UCSD-AML1 (cell line): ENCODE results near the gene GDF15.
"Not testable (repeated sequence)": the region's sequence is repeated elsewhere in the genome, so short reads cannot be mapped to it uniquely, and the experiment has no call there.

Experiments
- DNase-seq: peaks from one replicate; lab custom pipeline; 2025; ENCODE audit not compliant: unreplicated experiment; lab: John Stamatoyannopoulos, UW

The GDF15 gene

GRCh38 chr19:18363787-18364186, 22.2 kb upstream of the GDF15 start:
- no peak for DNase-seq

- not testable (repeated sequence) for DNase-seq
Measured at GRCh38 chr19:18364277-18364825, 21.6 kb upstream of the GDF15 start.

- peak; percentile 53 for DNase-seq
Measured at GRCh38 chr19:18364826-18365528, 21.0 kb upstream of the GDF15 start.

- DNase-seq = no peak
Measured at GRCh38 chr19:18366021-18366435, 19.9 kb upstream of the GDF15 start.

- no peak for DNase-seq
Measured at GRCh38 chr19:18368504-18369222, 17.3 kb upstream of the GDF15 start.

- DNase-seq = no peak
Measured at GRCh38 chr19:18373407-18373891, 12.5 kb upstream of the GDF15 start.

GRCh38 chr19:18373892-18374629, 11.9 kb upstream of the GDF15 start:
- peak; percentile 95 for DNase-seq

- no peak for DNase-seq
Measured at GRCh38 chr19:18377026-18377425, 8.9 kb upstream of the GDF15 start.

- no peak for DNase-seq
Measured at GRCh38 chr19:18379803-18380747, 5.9 kb upstream of the GDF15 start.

GRCh38 chr19:18380843-18381242, 5.1 kb upstream of the GDF15 start:
- no peak for DNase-seq

GRCh38 chr19:18383622-18384021, 2.3 kb upstream of the GDF15 start:
- DNase-seq = not testable (repeated sequence)

- no peak for DNase-seq
Measured at GRCh38 chr19:18384775-18385174, 1.2 kb upstream of the GDF15 start.

GRCh38 chr19:18385359-18385674, 641 bp upstream of the GDF15 start:
- DNase-seq = no peak

GRCh38 chr19:18386543-18387271, 749 bp downstream of the GDF15 start:
- DNase-seq = no peak

- DNase-seq = peak; percentile 87
Measured at GRCh38 chr19:18388100-18388959, 2.4 kb downstream of the GDF15 start.

- DNase-seq = no peak
Measured at GRCh38 chr19:18388960-18389725, 3.2 kb downstream of the GDF15 start.

GRCh38 chr19:18389726-18390064, 3.7 kb downstream of the GDF15 start:
- no peak for DNase-seq
